Neural cell (in vitro differentiated cells): ENCODE data around the gene CTNNA2. TPM values are rescaled to one million over a fixed set of nuclear protein-coding genes. Genes with fewer than 3 reads are reported as not detected.

Experiments used
- H2AFZ ChIP-seq: fragments of 200-600, 300-800 bp; sonication (generic), shearing (Covaris generic); 2 replicates; pipeline ENCODE4 v1.6.0; 2014; ENCODE audit warnings: low read depth, mild to moderate bottlenecking, antibody characterized with exemption, low read length, moderate library complexity
- H3F3A ChIP-seq: fragments of 200-600 bp; shearing (Covaris generic); 2 replicates; pipeline ENCODE4 v1.6.1; 2016; ENCODE audit warnings: mild to moderate bottlenecking, moderate library complexity, mixed read lengths, antibody characterized with exemption, low read length; ENCODE audit not compliant: insufficient read depth, poor library complexity, severe bottlenecking
- H3K27ac ChIP-seq: fragments of 200-600, 300-800 bp; sonication (generic), shearing (Covaris generic); 2 replicates; pipeline ENCODE4 v1.5.1; 2014; ENCODE audit warnings: mild to moderate bottlenecking, low read length, moderate library complexity
- H3K27me3 ChIP-seq: fragments of 300-800, 200-600 bp; sonication (generic), shearing (Covaris generic); 2 replicates; pipeline ENCODE4 v1.6.0; 2014; ENCODE audit warnings: mild to moderate bottlenecking, low read depth, low read length, moderate library complexity; ENCODE audit not compliant: insufficient read depth
- H3K36me3 ChIP-seq: fragments of 300-800, 200-600 bp; sonication (generic), shearing (Covaris generic); 2 replicates; pipeline ENCODE4 v1.5.1; 2014; ENCODE audit warnings: mild to moderate bottlenecking, antibody characterized with exemption, low read length, moderate library complexity; ENCODE audit not compliant: insufficient read depth
- H3K4me2 ChIP-seq: fragments of 300-800, 200-600 bp; sonication (generic), shearing (Covaris generic); 2 replicates; pipeline ENCODE4 v1.6.0; 2014; ENCODE audit warnings: mild to moderate bottlenecking, low read length
- H3K4me3 ChIP-seq: fragments of 300-800, 200-600 bp; sonication (generic), shearing (Covaris generic); 2 replicates; pipeline ENCODE4 v1.5.1; 2014; ENCODE audit warnings: mild to moderate bottlenecking, low read length, moderate library complexity
- H3K79me2 ChIP-seq: fragments of 200-600 bp; shearing (Covaris generic); replicated peaks from 2 replicates; pipeline ENCODE4 v1.6.0; 2014; ENCODE audit warnings: mild to moderate bottlenecking, low read length, moderate library complexity; ENCODE audit not compliant: insufficient read depth
- H3K9ac ChIP-seq: fragments of 300-800, 200-600 bp; sonication (generic), shearing (Covaris generic); 2 replicates; pipeline ENCODE4 v1.6.1; 2016; ENCODE audit warnings: mild to moderate bottlenecking, low read length, mixed read lengths
- H3K9me2 ChIP-seq: fragments of 200-600 bp; shearing (Covaris generic); 2 replicates; pipeline ENCODE4 v1.6.1; 2016; ENCODE audit warnings: mild to moderate bottlenecking, low read length, mixed read lengths; ENCODE audit not compliant: insufficient read depth
- H3K9me3 ChIP-seq: fragments of 200-600, 300-800 bp; sonication (generic), shearing (Covaris generic); 2 replicates; pipeline ENCODE4 v1.6.1; 2016; ENCODE audit warnings: mild to moderate bottlenecking, mixed run types, low read length, moderate library complexity, mixed read lengths
- H4K20me1 ChIP-seq: fragments of 200-600 bp; shearing (Covaris generic); 2 replicates; pipeline ENCODE4 v1.6.1; 2016; ENCODE audit warnings: mild to moderate bottlenecking, mixed run types; ENCODE audit not compliant: insufficient read depth
- CTCF ChIP-seq: fragments of 450-650 bp; IDR thresholded peaks from 2 replicates; pipeline ENCODE4 v1.5.1; 2014; ENCODE audit warnings: antibody characterized with exemption, mild to moderate bottlenecking, moderate library complexity; ENCODE audit not compliant: poor library complexity, severe bottlenecking
- EP300 ChIP-seq: fragments of 450-650 bp; conservative IDR thresholded peaks from 2 replicates; pipeline ENCODE4 v1.6.1; 2014; ENCODE audit warnings: antibody characterized with exemption, mild to moderate bottlenecking, moderate library complexity; ENCODE audit not compliant: poor library complexity, severe bottlenecking
- EZH2 ChIP-seq: fragments of 200-600, 300-800 bp; shearing (Covaris generic), sonication (generic); IDR thresholded peaks from 2 replicates; pipeline ENCODE4 v1.6.1; 2014; ENCODE audit warnings: antibody characterized with exemption, low read length, borderline replicate concordance, mild to moderate bottlenecking; ENCODE audit not compliant: insufficient read depth, poor library complexity, severe bottlenecking
- MXI1 ChIP-seq: fragments of 450-650 bp; conservative IDR thresholded peaks from 2 replicates; pipeline ENCODE4 v1.6.1; 2014; ENCODE audit warnings: antibody characterized with exemption, mild to moderate bottlenecking; ENCODE audit not compliant: poor library complexity, severe bottlenecking
- POLR2AphosphoS5 ChIP-seq: IDR thresholded peaks from 2 replicates; pipeline ENCODE4 v1.6.1; 2012
- RAD21 ChIP-seq: fragments of 450-650 bp; conservative IDR thresholded peaks from 2 replicates; pipeline ENCODE4 v1.6.1; 2014; ENCODE audit warnings: antibody characterized with exemption, mild to moderate bottlenecking, moderate library complexity
- REST ChIP-seq: IDR thresholded peaks from 2 replicates; pipeline ENCODE4 v1.6.1; 2012; ENCODE audit warnings: borderline replicate concordance
- SMC3 ChIP-seq: fragments of 450-650 bp; conservative IDR thresholded peaks from 2 replicates; pipeline ENCODE4 v1.6.1; 2014; ENCODE audit warnings: antibody characterized with exemption, mild to moderate bottlenecking, moderate library complexity; ENCODE audit not compliant: poor library complexity
- TAF1 ChIP-seq: IDR thresholded peaks from 2 replicates; pipeline ENCODE4 v1.6.1; 2012; ENCODE audit warnings: low read depth
- polyA plus RNA-seq: library from polyadenylated mRNA; depleted of rRNA; stranded (reverse); fragments of >200 nt; gene quantifications from 2 replicates; pipeline ENCODE4 v1.2.3, GENCODE V29; 2014

The CTNNA2 gene
- polyA plus RNA-seq, 1 donor from 2014 or later, result 194 TPM

GRCh38 chr2:80329491-80329890, 816.6 kb downstream of the CTNNA2 start:
- Histone ChIP-seq H3K9ac (no peak overlapping the region), H3K9me2 (no peaks in the 10 kb centered on the region), H3F3A (no peaks in the 10 kb centered on the region), H2AFZ (no peak overlapping the region), H4K20me1 (no peaks in the 10 kb centered on the region), H3K4me2 (no peak overlapping the region), H3K27ac (no peak overlapping the region), H3K9me3 (no peaks in the 10 kb centered on the region), H3K36me3 (no peaks in the 10 kb centered on the region), H3K4me3 (no peak overlapping the region), H3K27me3 (no peaks in the 10 kb centered on the region), H3K79me2 (no peaks in the 10 kb centered on the region)
- no peak for TF ChIP-seq CTCF
- TF ChIP-seq EP300, result no peak
- TF ChIP-seq REST, result no peak
- TF ChIP-seq MXI1, result no peak
- no peak for TF ChIP-seq SMC3
- no peak for TF ChIP-seq RAD21
- TF ChIP-seq POLR2AphosphoS5, result no peak
- TF ChIP-seq EZH2, result no peak
- no peak for TF ChIP-seq TAF1

- Histone ChIP-seq H3K9ac (no peak overlapping the region), H3F3A (no peaks in the 10 kb centered on the region), H2AFZ (no peak overlapping the region), H3K27me3 (no peaks in the 10 kb centered on the region), H3K79me2 (no peaks in the 10 kb centered on the region), H4K20me1 (no peaks in the 10 kb centered on the region), H3K27ac (no peak overlapping the region), H3K9me3 (no peaks in the 10 kb centered on the region), H3K4me3 (no peak overlapping the region), H3K4me2 (no peak overlapping the region), H3K36me3 (no peaks in the 10 kb centered on the region), H3K9me2 (no peaks in the 10 kb centered on the region)
- TF ChIP-seq EZH2 (no peak), POLR2AphosphoS5 (no peak), RAD21 (no peak), REST (no peak), SMC3 (no peak), CTCF (no peak), TAF1 (no peak)
These were observed 817.9 kb downstream of the CTNNA2 start for GRCh38 chr2:80330527-80331450.
